ENCODE measurements around the gene PSMB3.
"Not testable (repeated sequence)": the region's sequence is repeated elsewhere in the genome, so short reads cannot be mapped to it uniquely, and the experiment has no call there.

PSMB3 gene

DNA sequence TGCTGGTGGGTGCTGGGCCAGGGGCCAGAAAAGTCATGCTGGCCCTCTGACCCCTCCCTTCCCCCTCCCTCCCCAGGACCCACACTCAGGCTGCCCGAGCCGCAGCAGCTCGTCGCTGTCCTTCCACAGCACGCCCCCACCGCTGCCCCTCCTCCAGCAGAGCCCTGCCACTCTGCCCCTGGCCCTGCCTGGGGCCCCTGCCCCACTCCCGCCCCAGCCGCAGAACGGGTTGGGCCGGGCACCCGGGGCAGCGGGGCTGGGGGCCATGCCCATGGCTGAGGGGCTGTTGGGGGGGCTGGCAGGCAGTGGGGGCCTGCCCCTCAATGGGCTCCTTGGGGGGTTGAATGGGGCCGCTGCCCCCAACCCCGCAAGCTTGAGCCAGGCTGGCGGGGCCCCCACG lies 30.7 kb upstream of the PSMB3 start:
- Histone ChIP-seq H3K4me2 (ENCODE audit: low read length) (no peak overlapping the region), H3K9me3 (ENCODE audit: control insufficient read depth, insufficient read depth, low read length) (no peaks in the 10 kb centered on the region), H3K79me2 (ENCODE audit: control insufficient read depth, low read length) (no peaks in the 10 kb centered on the region), H3K27me3 (ENCODE audit: control insufficient read depth, low read length) (no peaks in the 10 kb centered on the region), H3K36me3 (ENCODE audit: control insufficient read depth, low read length) (peaks cover 58% of the 10 kb centered on the region), H3K4me3 (ENCODE audit: low read length) (no peak overlapping the region), H3K9me2 (replicated peaks; ENCODE audit: control insufficient read depth, low read length) (no peaks in the 10 kb centered on the region), H3F3A (ENCODE audit: control insufficient read depth, insufficient read depth) (no peaks in the 10 kb centered on the region), H4K20me1 (ENCODE audit: control insufficient read depth, insufficient read depth, low read depth, low read length) (no peaks in the 10 kb centered on the region), H3K27ac (ENCODE audit: low read depth, low read length) (no peak overlapping the region), H3K4me1 (ENCODE audit: control insufficient read depth, low read length) (peaks cover 7% of the 10 kb centered on the region)
- TF ChIP-seq, protein P1, sequence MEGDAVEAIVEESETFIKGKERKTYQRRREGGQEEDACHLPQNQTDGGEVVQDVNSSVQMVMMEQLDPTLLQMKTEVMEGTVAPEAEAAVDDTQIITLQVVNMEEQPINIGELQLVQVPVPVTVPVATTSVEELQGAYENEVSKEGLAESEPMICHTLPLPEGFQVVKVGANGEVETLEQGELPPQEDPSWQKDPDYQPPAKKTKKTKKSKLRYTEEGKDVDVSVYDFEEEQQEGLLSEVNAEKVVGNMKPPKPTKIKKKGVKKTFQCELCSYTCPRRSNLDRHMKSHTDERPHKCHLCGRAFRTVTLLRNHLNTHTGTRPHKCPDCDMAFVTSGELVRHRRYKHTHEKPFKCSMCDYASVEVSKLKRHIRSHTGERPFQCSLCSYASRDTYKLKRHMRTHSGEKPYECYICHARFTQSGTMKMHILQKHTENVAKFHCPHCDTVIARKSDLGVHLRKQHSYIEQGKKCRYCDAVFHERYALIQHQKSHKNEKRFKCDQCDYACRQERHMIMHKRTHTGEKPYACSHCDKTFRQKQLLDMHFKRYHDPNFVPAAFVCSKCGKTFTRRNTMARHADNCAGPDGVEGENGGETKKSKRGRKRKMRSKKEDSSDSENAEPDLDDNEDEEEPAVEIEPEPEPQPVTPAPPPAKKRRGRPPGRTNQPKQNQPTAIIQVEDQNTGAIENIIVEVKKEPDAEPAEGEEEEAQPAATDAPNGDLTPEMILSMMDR (IDR thresholded peaks at IDR 0.05; ENCODE audit: low read depth, low read length, poor library complexity, severe bottlenecking), result no peak
- TF ChIP-seq EZH2phosphoT487 (IDR thresholded peaks at IDR 0.05; ENCODE audit: borderline replicate concordance, low read length), result no peak

DNA sequence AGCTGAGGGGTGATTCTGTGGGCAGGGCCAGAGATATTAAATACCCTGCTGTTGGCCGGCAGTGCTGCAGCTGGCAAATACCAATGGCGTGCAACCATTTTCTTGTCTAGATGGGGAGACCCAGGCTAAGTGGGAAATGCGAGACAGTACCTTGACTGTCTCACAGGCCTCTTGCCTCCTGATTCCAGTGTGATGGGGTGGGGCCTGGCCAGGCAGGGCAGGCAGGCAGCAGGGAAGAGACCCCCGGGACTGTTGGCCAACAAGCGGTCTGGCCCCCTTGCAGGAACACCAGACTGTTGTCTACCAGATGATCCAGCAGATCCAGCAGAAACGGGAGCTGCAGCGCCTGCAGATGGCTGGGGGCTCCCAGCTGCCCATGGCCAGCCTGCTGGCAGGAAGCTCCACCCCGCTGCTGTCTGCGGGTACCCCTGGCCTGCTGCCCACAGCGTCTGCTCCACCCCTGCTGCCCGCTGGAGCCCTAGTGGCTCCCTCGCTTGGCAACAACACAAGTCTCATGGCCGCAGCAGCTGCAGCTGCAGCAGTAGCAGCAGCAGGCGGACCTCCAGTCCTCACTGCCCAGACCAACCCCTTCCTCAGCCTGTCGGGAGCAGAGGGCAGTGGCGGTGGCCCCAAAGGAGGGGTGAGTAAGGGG lies 28.1 kb upstream of the PSMB3 start:
- no peak for TF ChIP-seq EZH2phosphoT487 (IDR thresholded peaks at IDR 0.05; ENCODE audit: borderline replicate concordance, low read length)
- TF ChIP-seq, protein P1 (IDR thresholded peaks at IDR 0.05; ENCODE audit: low read depth, low read length, poor library complexity, severe bottlenecking), result no peak
- no peaks in the 10 kb centered on the region for H4K20me1 ChIP-seq (ENCODE audit: control insufficient read depth, insufficient read depth, low read depth, low read length)
- peaks cover 33% of the 10 kb centered on the region for H3K4me1 ChIP-seq (ENCODE audit: control insufficient read depth, low read length)
- H3K36me3 ChIP-seq (ENCODE audit: control insufficient read depth, low read length), result peaks cover 43% of the 10 kb centered on the region
- no peaks in the 10 kb centered on the region for H3K27me3 ChIP-seq (ENCODE audit: control insufficient read depth, low read length)
- H3K9me2 ChIP-seq (replicated peaks; ENCODE audit: control insufficient read depth, low read length), result no peaks in the 10 kb centered on the region
- H3K79me2 ChIP-seq (ENCODE audit: control insufficient read depth, low read length), result peaks cover 4% of the 10 kb centered on the region; the same call in 1 of the 2 replicates
- no peak overlapping the region for H3K4me2 ChIP-seq (ENCODE audit: low read length)
- H3K4me3 ChIP-seq (ENCODE audit: low read length), result no peak overlapping the region
- H3F3A ChIP-seq (ENCODE audit: control insufficient read depth, insufficient read depth), result peaks cover 7% of the 10 kb centered on the region; the same call in 1 of the 2 replicates
- no peaks in the 10 kb centered on the region for H3K9me3 ChIP-seq (ENCODE audit: control insufficient read depth, insufficient read depth, low read length)
- no peak overlapping the region for H3K27ac ChIP-seq (ENCODE audit: low read depth, low read length)

DNA sequence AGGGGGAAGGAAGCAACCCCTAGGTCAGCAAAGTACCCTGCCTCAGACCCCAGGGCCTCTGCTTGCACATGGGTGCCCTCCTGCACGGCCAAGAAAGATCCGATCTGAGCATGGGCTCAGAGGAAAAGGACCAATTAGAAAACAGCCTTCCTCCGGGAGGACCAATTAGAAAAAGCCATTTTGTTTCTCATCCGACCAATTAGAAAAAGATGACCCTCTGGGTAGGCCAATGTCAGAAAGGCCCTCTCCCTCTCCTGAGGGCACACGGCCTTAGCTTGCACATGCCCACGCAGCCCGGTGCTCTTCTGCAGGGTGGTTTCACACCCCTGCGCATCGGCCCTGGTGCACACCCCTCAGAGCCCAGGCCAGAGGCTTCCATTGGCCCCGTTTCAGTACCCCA lies 27.5 kb upstream of the PSMB3 start:
- Histone ChIP-seq H3K4me2 (ENCODE audit: low read length) (no peak overlapping the region), H3K9me2 (replicated peaks; ENCODE audit: control insufficient read depth, low read length) (no peaks in the 10 kb centered on the region), H3K9me3 (ENCODE audit: control insufficient read depth, insufficient read depth, low read length) (no peaks in the 10 kb centered on the region), H3K4me1 (ENCODE audit: control insufficient read depth, low read length) (peaks cover 38% of the 10 kb centered on the region), H3F3A (ENCODE audit: control insufficient read depth, insufficient read depth) (peaks cover 8% of the 10 kb centered on the region; the same call in 1 of the 2 replicates), H3K36me3 (ENCODE audit: control insufficient read depth, low read length) (peaks cover 38% of the 10 kb centered on the region), H3K27me3 (ENCODE audit: control insufficient read depth, low read length) (no peaks in the 10 kb centered on the region), H3K79me2 (ENCODE audit: control insufficient read depth, low read length) (peaks cover 4% of the 10 kb centered on the region; the same call in 1 of the 2 replicates), H3K27ac (ENCODE audit: low read depth, low read length) (no peak overlapping the region), H3K4me3 (ENCODE audit: low read length) (no peak overlapping the region), H4K20me1 (ENCODE audit: control insufficient read depth, insufficient read depth, low read depth, low read length) (no peaks in the 10 kb centered on the region)
- TF ChIP-seq EZH2phosphoT487 (IDR thresholded peaks at IDR 0.05; ENCODE audit: borderline replicate concordance, low read length), result no peak
- TF ChIP-seq, protein P1 (IDR thresholded peaks at IDR 0.05; ENCODE audit: low read depth, low read length, poor library complexity, severe bottlenecking), result no peak

DNA sequence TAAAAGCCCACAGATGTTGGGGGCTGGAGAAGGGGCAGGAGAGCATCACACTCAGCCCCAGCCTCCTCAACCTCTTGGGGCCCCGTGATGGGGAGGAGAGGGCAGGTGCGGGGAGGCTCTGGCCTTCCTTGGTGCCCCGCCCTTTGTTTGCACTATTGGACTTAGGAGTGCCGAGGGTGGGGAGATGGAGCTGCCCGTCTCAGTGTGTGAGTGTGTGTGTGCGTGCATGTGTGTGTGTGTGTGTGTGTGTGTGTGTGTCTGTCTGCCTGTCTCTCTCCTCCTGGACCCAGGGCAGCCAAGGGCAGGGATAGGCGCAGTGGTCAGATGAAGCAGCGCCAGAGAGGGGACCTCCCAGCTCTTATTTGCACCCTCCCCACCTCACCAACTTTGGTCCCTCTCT lies 26.4 kb upstream of the PSMB3 start:
- H3K9me2 ChIP-seq (replicated peaks; ENCODE audit: control insufficient read depth, low read length); H3F3A ChIP-seq (ENCODE audit: control insufficient read depth, insufficient read depth); H3K27me3 ChIP-seq (ENCODE audit: control insufficient read depth, low read length); H3K4me2 ChIP-seq (ENCODE audit: low read length); H3K4me3 ChIP-seq (ENCODE audit: low read length); H3K9me3 ChIP-seq (ENCODE audit: control insufficient read depth, insufficient read depth, low read length); H4K20me1 ChIP-seq (ENCODE audit: control insufficient read depth, insufficient read depth, low read depth, low read length); H3K27ac ChIP-seq (ENCODE audit: low read depth, low read length): not testable (repeated sequence)
- H3K36me3 ChIP-seq (ENCODE audit: control insufficient read depth, low read length), result peaks cover 31% of the 10 kb centered on the region
- peaks cover 13% of the 10 kb centered on the region for H3K79me2 ChIP-seq (ENCODE audit: control insufficient read depth, low read length)
- H3K4me1 ChIP-seq (ENCODE audit: control insufficient read depth, low read length), result peaks cover 42% of the 10 kb centered on the region
